ENCODE results near the gene HLA-C. TPM values are rescaled to one million over a fixed set of nuclear protein-coding genes. Genes with fewer than 3 reads are reported as not detected.
A peak's percentile ranks its signal among the peaks of the same experiment; 100 is the strongest.
"Not testable (repeated sequence)": the region's sequence is repeated elsewhere in the genome, so short reads cannot be mapped to it uniquely, and the experiment has no call there.

The HLA-C gene
- total RNA-seq, 4 donors from 2014 or later: 200 to 1,614 (median 1,271) TPM

DNA sequence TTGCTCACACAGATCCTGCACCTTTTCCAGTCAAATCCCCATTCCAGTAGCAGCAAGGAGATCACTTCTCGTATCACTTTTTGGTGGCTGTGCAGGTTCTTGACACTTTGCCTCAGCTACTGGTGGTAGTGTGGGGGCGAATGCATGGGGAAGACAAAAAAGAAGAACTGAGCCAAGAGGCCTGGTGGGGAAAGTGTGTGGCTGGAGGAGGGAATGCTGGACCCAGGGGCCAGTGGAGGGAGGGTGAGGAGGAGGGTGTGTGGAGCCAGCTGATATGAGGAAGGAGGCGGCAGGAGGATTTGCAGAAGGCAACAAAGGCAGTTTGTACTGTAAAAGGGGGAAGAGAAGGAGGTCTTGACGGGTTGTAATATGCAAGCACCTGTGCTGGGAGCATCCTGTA is 15.7 kb upstream of the HLA-C start:
- 74 to 77% methylated on average over 4 of the region's 4 CpGs for WGBS, 2 donors (ENCODE audit: low coverage in 1 of 2)
- no peak for DNase-seq
- Histone ChIP-seq H3K9me3 (no peaks in the 10 kb centered on the region), H3K27me3 (peaks cover 14% of the 10 kb centered on the region), H3K4me1 (no peaks in the 10 kb centered on the region), H3K36me3 (no peaks in the 10 kb centered on the region), H3K27ac (no peak overlapping the region), H3K4me3 (no peak overlapping the region)
- TF ChIP-seq POLR2AphosphoS5 (IDR thresholded peaks at IDR 0.05) (no peak), EP300 (IDR thresholded peaks at IDR 0.05; ENCODE audit: low read depth) (no peak), POLR2A (IDR thresholded peaks at IDR 0.05) (no peak)
- TF ChIP-seq, protein P1, sequence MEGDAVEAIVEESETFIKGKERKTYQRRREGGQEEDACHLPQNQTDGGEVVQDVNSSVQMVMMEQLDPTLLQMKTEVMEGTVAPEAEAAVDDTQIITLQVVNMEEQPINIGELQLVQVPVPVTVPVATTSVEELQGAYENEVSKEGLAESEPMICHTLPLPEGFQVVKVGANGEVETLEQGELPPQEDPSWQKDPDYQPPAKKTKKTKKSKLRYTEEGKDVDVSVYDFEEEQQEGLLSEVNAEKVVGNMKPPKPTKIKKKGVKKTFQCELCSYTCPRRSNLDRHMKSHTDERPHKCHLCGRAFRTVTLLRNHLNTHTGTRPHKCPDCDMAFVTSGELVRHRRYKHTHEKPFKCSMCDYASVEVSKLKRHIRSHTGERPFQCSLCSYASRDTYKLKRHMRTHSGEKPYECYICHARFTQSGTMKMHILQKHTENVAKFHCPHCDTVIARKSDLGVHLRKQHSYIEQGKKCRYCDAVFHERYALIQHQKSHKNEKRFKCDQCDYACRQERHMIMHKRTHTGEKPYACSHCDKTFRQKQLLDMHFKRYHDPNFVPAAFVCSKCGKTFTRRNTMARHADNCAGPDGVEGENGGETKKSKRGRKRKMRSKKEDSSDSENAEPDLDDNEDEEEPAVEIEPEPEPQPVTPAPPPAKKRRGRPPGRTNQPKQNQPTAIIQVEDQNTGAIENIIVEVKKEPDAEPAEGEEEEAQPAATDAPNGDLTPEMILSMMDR (IDR thresholded peaks at IDR 0.05): no peak
- in situ Hi-C loops (cut with MboI; ENCODE audit: low pct_ligation_motif_present in 1 of 4, low pct_unique_long_range_greater_than_20kb in 1 of 4, low sequenced_read_pairs in 3 of 4): no loop called here
- intact Hi-C loops (cut with DNase I; ENCODE audit: low total_unique reads): no loop called here

DNA sequence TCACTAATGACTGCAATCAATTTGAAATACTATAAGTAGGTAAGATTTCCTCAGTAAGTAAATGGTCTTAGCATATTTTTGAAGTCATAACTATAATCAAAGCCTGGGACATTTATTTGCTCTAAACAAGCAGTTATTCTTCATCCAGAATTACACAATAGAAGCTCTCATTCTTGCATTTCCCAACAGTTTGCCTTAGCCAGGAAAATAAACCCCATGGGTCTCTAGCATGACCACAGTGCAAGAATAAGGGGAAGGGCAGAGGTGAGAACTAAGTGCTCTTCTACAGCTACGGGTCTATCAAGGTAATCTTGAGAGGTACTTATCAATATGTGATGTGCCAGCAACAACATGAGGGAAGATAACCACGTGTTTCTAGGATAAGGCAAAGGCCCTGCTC is 14.1 kb upstream of the HLA-C start:
- no peak overlapping the region for H3K4me3 ChIP-seq
- TF ChIP-seq POLR2A (IDR thresholded peaks at IDR 0.05) (no peak), EP300 (IDR thresholded peaks at IDR 0.05; ENCODE audit: low read depth) (no peak), POLR2AphosphoS5 (IDR thresholded peaks at IDR 0.05) (no peak)
- H3K27ac ChIP-seq: no peak overlapping the region
- no peak for DNase-seq
- H3K27me3 ChIP-seq: peaks cover 4% of the 10 kb centered on the region
- H3K36me3 ChIP-seq: no peaks in the 10 kb centered on the region
- no peaks in the 10 kb centered on the region for H3K4me1 ChIP-seq
- no peaks in the 10 kb centered on the region for H3K9me3 ChIP-seq
- 66% methylated on average over 2 of the region's 2 CpGs; no CpG with 5 or more reads in 1 of the 2 donors for WGBS, 2 donors (ENCODE audit: low coverage in 1 of 2)
- in situ Hi-C loops (cut with MboI; ENCODE audit: low pct_ligation_motif_present in 1 of 4, low pct_unique_long_range_greater_than_20kb in 1 of 4, low sequenced_read_pairs in 3 of 4) (no loop called here), intact Hi-C loops (cut with DNase I; ENCODE audit: low total_unique reads) (no loop called here)

DNA sequence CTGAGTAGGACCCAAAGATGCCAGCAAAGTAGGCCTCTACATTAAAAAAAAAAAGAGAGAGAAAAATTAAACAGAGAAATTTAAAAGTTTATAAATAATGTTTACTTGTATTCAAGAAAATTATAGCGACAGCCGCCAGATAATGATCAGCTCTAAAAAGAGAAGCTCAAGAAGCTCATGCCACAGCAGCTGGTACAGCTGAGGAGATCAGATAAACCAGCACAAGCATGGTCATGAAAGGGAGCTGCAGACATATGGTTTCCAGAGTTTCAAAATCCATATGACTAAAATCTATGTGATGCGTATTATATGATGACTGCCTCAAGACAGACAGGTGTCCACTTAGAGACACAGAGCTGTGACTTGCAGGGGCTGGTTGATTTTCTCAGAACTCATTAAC is 13.6 kb upstream of the HLA-C start:
- no peak for DNase-seq
- WGBS, 2 donors (ENCODE audit: low coverage in 1 of 2): 75 to 100% methylated on average over 2 to 3 of the region's 3 CpGs
- H3K9me3 ChIP-seq: no peaks in the 10 kb centered on the region
- intact Hi-C loops (cut with DNase I; ENCODE audit: low total_unique reads): no loop called here
- H3K4me3 ChIP-seq: no peak overlapping the region
- no peaks in the 10 kb centered on the region for H3K4me1 ChIP-seq
- in situ Hi-C loops (cut with MboI; ENCODE audit: low pct_ligation_motif_present in 1 of 4, low pct_unique_long_range_greater_than_20kb in 1 of 4, low sequenced_read_pairs in 3 of 4): no loop called here
- no peak overlapping the region for H3K27ac ChIP-seq
- peaks cover 4% of the 10 kb centered on the region for H3K27me3 ChIP-seq
- TF ChIP-seq EP300 (IDR thresholded peaks at IDR 0.05; ENCODE audit: low read depth): no peak
- H3K36me3 ChIP-seq: no peaks in the 10 kb centered on the region

DNA sequence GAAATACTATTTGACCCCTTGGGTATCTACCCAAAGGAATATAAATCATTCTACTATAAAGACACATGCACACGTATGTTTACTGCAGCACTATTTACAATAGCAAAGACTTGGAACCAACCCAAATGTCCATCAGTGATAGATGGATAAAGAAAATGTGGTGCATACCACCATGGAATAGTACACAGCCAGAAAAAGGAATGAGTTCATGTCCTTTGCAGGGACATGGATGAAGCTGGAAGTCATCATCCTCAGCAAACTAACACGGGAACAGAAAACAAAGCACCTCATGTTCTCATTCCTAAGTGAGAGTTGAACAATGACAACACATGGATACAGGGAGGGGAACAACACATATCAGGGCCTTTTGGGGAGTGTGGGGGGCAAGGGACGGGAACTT is 7.8 kb upstream of the HLA-C start:
- H3K9me3 ChIP-seq; H3K4me3 ChIP-seq; H3K27ac ChIP-seq; in situ Hi-C loops (cut with MboI; ENCODE audit: low pct_ligation_motif_present in 1 of 4, low pct_unique_long_range_greater_than_20kb in 1 of 4, low sequenced_read_pairs in 3 of 4); DNase-seq; H3K27me3 ChIP-seq; H3K36me3 ChIP-seq; H3K4me1 ChIP-seq; intact Hi-C loops (cut with DNase I; ENCODE audit: low total_unique reads): not testable (repeated sequence)
- WGBS, 2 donors (ENCODE audit: low coverage in 1 of 2): 72 to 76% methylated on average over 3 of the region's 3 CpGs

DNA sequence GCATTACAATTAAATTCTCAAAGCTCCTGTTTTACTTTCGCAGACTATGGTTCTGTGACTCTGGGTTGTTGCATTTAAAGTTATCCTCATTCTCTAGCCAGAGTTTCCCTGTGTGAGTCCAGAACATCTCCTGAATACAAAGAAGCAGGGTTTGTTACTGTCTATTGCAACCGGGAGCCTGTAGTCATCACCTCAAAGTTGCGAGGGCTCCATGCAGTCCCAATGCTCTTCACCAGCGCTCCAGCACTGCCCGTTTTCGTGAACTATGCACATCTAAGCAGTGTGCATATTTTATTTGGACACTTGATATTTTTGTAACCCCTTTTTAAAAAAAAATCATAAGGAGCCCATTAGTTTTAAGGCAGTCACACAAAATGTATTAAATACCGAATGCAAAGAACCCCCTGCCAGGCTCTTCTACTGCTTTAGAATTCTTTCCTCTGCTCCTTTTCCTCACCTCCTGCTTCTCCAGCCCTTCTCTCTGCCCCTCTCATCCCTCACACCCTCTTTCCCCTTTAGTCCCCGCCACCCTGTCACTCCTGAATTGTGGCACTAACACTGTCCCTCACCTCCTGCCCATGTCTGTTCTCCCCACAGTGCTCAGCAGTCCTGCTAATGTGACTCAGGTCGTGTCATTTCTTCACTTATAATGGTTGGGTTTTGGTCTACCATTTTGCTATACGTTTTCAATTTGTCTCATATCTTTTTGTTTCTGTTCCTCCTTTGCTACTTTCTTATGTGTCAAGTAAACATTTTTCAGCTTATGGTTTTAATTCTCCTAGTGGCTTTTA is 1.1 kb upstream of the HLA-C start:
- in situ Hi-C loops (cut with MboI; ENCODE audit: low pct_ligation_motif_present in 1 of 4, low pct_unique_long_range_greater_than_20kb in 1 of 4, low sequenced_read_pairs in 3 of 4): no loop called here
- 52 to 58% methylated on average over 9 to 10 of the region's 10 CpGs for WGBS, 2 donors (ENCODE audit: low coverage in 1 of 2)
- H3K36me3 ChIP-seq: no peaks in the 10 kb centered on the region
- intact Hi-C loops (cut with DNase I; ENCODE audit: low total_unique reads): no loop called here
- no peaks in the 10 kb centered on the region for H3K9me3 ChIP-seq
- peak overlapping the region; percentile 78 to 100 (median 98) for H3K27ac ChIP-seq
- H3K27me3 ChIP-seq: no peaks in the 10 kb centered on the region
- peak overlapping the region in 3 of 4 donors; percentile 41 to 89 (median 79) for H3K4me3 ChIP-seq
- H3K4me1 ChIP-seq: peaks cover 0 to 15% (median 6%) of the 10 kb centered on the region in 4 donors
- TF ChIP-seq, protein P1 (IDR thresholded peaks at IDR 0.05): no peak
- TF ChIP-seq EP300 (IDR thresholded peaks at IDR 0.05; ENCODE audit: low read depth) (no peak), POLR2AphosphoS5 (IDR thresholded peaks at IDR 0.05) (no peak), POLR2A (IDR thresholded peaks at IDR 0.05) (no peak)
- DNase-seq: no peak
